ENCODE results near the gene MYPOP. TPM values are rescaled to one million over a fixed set of nuclear protein-coding genes. Genes with fewer than 3 reads are reported as not detected.

MYPOP gene
- total and polyA plus RNA-seq, 2 of the 13 experiments (the other 11 are each of a cell fraction or from before 2014, with no cell fraction given): 2.3 to 2.7 TPM

DNA sequence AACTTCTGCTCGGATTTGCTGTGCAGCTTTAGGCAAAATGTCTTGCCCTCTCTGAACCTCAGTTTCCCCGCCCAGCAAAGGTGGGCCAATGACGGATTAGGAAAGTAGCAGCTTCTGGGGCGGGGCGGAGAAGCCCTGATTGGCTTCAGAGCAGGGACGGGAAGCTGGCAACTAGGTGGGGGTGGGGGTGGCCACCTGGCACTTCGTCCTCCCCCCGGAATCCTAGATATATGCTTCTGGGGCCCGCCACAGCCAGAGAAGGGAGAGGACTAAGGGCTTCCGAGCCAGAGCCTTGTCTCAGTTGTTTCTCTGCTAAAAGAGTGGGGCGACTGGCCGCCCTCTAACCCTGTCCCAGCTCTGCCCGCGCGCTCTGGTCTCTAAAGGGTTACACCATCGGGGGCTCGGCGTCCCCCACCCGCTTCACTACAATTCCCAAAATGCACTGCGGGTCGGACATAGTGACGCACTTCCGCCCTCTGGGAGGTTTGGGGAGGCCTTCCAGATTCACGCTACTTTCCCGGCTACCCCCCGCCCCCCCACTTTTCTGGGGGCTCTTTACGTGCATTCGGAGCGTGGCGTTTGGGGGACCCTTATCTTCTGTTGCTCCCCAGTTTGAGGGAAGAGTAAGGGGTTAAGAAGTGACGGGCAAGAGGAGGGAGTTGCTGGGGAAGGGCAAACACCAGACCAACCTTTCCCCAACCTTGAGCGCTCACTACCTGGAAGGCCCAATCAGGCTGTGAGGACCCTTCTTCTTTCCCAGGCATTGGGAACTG, 15.8 kb downstream of the MYPOP start (continued):
- TF ChIP-seq, protein P1, sequence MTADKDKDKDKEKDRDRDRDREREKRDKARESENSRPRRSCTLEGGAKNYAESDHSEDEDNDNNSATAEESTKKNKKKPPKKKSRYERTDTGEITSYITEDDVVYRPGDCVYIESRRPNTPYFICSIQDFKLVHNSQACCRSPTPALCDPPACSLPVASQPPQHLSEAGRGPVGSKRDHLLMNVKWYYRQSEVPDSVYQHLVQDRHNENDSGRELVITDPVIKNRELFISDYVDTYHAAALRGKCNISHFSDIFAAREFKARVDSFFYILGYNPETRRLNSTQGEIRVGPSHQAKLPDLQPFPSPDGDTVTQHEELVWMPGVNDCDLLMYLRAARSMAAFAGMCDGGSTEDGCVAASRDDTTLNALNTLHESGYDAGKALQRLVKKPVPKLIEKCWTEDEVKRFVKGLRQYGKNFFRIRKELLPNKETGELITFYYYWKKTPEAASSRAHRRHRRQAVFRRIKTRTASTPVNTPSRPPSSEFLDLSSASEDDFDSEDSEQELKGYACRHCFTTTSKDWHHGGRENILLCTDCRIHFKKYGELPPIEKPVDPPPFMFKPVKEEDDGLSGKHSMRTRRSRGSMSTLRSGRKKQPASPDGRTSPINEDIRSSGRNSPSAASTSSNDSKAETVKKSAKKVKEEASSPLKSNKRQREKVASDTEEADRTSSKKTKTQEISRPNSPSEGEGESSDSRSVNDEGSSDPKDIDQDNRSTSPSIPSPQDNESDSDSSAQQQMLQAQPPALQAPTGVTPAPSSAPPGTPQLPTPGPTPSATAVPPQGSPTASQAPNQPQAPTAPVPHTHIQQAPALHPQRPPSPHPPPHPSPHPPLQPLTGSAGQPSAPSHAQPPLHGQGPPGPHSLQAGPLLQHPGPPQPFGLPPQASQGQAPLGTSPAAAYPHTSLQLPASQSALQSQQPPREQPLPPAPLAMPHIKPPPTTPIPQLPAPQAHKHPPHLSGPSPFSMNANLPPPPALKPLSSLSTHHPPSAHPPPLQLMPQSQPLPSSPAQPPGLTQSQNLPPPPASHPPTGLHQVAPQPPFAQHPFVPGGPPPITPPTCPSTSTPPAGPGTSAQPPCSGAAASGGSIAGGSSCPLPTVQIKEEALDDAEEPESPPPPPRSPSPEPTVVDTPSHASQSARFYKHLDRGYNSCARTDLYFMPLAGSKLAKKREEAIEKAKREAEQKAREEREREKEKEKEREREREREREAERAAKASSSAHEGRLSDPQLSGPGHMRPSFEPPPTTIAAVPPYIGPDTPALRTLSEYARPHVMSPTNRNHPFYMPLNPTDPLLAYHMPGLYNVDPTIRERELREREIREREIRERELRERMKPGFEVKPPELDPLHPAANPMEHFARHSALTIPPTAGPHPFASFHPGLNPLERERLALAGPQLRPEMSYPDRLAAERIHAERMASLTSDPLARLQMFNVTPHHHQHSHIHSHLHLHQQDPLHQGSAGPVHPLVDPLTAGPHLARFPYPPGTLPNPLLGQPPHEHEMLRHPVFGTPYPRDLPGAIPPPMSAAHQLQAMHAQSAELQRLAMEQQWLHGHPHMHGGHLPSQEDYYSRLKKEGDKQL (CRISPR knock-in tag; IDR thresholded peaks at IDR 0.05; ENCODE audit: low read depth): no peak
- TF ChIP-seq SP2 (CRISPR knock-in tag; IDR thresholded peaks at IDR 0.05): peak; percentile 16; the same call in 1 of the 2 replicates
- no peak for TF ChIP-seq ZNF746 (CRISPR knock-in tag; IDR thresholded peaks at IDR 0.05)
- TF ChIP-seq RXRA (CRISPR knock-in tag; IDR thresholded peaks at IDR 0.05): no peak
- TF ChIP-seq ZNF652 (CRISPR knock-in tag; IDR thresholded peaks at IDR 0.05; ENCODE audit: borderline replicate concordance, low read depth): peak; percentile 100
- no peak; the same call in none of the 2 replicates for TF ChIP-seq ARNT2 (CRISPR knock-in tag; IDR thresholded peaks at IDR 0.05; ENCODE audit: low read depth)
- no peak for TF ChIP-seq DNMT1 (CRISPR knock-in tag; IDR thresholded peaks at IDR 0.05)
- peak; percentile 28 for TF ChIP-seq TEAD3 (CRISPR knock-in tag; optimal IDR thresholded peaks at IDR 0.05; ENCODE audit: borderline replicate concordance)
- TF ChIP-seq GATAD2A (CRISPR knock-in tag; IDR thresholded peaks at IDR 0.05): peak; percentile 65
- no peak for TF ChIP-seq ZNF260 (CRISPR knock-in tag; IDR thresholded peaks at IDR 0.05; ENCODE audit: borderline replicate concordance, low read depth)
- TF ChIP-seq, protein P2, sequence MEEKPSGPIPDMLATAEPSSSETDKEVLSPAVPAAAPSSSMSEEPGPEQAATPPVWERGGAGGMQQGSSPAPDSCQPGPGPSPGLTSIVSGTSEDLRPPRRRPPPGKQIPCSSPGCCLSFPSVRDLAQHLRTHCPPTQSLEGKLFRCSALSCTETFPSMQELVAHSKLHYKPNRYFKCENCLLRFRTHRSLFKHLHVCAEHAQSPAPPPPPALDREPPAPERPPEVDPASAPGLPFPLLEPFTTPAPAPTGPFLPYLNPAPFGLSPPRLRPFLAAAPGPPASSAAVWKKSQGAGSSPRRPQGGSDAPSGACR (CRISPR knock-in tag; IDR thresholded peaks at IDR 0.05): peak; percentile 25; the same call in 1 of the 2 replicates
- TF ChIP-seq, protein P3, sequence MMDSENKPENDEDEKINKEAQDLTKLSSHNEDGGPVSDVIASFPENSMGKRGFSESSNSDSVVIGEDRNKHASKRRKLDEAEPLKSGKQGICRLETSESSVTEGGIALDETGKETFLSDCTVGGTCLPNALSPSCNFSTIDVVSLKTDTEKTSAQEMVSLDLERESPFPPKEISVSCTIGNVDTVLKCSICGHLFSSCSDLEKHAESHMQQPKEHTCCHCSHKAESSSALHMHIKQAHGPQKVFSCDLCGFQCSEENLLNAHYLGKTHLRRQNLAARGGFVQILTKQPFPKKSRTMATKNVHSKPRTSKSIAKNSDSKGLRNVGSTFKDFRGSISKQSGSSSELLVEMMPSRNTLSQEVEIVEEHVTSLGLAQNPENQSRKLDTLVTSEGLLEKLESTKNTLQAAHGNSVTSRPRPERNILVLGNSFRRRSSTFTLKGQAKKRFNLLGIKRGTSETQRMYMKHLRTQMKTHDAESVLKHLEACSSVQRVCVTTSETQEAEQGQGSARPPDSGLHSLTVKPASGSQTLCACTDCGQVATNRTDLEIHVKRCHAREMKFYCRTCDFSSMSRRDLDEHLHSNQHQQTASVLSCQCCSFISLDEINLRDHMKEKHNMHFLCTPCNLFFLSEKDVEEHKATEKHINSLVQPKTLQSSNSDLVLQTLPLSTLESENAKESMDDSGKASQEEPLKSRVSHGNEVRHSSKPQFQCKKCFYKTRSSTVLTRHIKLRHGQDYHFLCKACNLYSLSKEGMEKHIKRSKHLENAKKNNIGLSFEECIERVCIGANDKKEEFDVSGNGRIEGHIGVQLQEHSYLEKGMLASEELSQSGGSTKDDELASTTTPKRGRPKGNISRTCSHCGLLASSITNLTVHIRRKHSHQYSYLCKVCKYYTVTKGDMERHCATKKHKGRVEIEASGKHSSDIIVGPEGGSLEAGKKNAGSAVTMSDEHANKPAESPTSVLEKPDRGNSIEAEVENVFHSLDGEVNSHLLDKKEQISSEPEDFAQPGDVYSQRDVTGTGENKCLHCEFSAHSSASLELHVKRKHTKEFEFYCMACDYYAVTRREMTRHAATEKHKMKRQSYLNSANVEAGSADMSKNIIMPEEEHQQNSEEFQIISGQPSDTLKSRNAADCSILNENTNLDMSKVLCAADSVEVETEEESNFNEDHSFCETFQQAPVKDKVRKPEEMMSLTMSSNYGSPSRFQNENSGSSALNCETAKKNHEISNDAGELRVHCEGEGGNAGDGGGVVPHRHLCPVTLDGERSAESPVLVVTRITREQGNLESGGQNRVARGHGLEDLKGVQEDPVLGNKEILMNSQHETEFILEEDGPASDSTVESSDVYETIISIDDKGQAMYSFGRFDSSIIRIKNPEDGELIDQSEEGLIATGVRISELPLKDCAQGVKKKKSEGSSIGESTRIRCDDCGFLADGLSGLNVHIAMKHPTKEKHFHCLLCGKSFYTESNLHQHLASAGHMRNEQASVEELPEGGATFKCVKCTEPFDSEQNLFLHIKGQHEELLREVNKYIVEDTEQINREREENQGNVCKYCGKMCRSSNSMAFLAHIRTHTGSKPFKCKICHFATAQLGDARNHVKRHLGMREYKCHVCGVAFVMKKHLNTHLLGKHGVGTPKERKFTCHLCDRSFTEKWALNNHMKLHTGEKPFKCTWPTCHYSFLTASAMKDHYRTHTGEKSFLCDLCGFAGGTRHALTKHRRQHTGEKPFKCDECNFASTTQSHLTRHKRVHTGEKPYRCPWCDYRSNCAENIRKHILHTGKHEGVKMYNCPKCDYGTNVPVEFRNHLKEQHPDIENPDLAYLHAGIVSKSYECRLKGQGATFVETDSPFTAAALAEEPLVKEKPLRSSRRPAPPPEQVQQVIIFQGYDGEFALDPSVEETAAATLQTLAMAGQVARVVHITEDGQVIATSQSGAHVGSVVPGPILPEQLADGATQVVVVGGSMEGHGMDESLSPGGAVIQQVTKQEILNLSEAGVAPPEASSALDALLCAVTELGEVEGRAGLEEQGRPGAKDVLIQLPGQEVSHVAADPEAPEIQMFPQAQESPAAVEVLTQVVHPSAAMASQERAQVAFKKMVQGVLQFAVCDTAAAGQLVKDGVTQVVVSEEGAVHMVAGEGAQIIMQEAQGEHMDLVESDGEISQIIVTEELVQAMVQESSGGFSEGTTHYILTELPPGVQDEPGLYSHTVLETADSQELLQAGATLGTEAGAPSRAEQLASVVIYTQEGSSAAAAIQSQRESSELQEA (CRISPR knock-in tag; IDR thresholded peaks at IDR 0.05; ENCODE audit: not compliant biosample characterization): no peak
- TF ChIP-seq, protein P4, sequence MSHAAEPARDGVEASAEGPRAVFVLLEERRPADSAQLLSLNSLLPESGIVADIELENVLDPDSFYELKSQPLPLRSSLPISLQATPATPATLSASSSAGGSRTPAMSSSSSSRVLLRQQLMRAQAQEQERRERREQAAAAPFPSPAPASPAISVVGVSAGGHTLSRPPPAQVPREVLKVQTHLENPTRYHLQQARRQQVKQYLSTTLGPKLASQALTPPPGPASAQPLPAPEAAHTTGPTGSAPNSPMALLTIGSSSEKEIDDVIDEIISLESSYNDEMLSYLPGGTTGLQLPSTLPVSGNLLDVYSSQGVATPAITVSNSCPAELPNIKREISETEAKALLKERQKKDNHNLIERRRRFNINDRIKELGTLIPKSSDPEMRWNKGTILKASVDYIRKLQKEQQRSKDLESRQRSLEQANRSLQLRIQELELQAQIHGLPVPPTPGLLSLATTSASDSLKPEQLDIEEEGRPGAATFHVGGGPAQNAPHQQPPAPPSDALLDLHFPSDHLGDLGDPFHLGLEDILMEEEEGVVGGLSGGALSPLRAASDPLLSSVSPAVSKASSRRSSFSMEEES (CRISPR knock-in tag; IDR thresholded peaks at IDR 0.05): no peak
